AG08396 (cell line): ENCODE measurements around the gene TSC1.

Source experiments
- DNase-seq: peaks from one replicate; pipeline ENCODE4 v3.0.0; 2012; ENCODE audit warnings: low spot score, mixed read lengths

TSC1 gene

DNA sequence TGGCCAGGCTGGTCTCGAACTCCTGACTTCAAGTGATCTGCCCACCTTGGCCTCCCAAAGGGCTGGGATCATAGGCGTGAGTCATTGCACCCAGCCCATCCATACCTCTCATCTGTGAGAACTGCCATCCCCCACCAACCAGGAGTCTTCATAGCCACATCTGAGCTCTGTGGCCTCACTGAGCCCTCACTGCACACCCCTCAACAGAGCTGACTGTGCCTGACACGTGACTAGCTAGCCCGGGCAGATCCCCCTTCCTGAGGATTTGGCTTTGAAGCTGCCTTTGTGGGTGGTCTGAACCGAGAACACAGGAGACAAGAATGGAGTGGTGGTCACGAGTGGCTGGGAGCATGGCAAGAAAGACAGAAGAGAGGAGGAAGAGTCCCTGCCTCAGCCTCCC is 81.9 kb downstream of the TSC1 start:
- DNase-seq = no peak

DNA sequence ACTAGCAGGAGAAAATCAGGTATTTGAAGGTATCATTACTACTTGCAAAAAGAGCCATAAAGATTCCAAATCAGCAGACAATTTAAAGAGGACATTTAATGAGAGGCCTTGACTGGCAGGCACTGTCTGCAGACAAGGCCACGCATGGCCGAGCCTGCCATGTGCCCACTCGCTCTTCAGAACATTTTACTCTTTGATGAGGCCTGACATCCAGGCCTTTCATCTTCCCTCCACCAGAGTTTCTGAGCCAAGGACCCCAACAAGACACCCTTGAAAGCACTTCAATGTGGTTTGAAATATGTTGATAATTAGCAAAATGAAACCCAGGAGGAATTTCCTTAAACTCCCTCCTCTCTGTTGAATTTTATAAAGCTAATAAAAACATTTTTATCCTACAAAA is 82.8 kb downstream of the TSC1 start:
- DNase-seq = no peak

GRCh38 chr9:132858751-132859150 is 85.7 kb downstream of the TSC1 start:
- no peak for DNase-seq

GRCh38 chr9:132857616-132858342 is 86.6 kb downstream of the TSC1 start:
- peak; percentile 32 for DNase-seq

GRCh38 chr9:132857031-132857430 is 87.4 kb downstream of the TSC1 start:
- peak; percentile 64 for DNase-seq

DNA sequence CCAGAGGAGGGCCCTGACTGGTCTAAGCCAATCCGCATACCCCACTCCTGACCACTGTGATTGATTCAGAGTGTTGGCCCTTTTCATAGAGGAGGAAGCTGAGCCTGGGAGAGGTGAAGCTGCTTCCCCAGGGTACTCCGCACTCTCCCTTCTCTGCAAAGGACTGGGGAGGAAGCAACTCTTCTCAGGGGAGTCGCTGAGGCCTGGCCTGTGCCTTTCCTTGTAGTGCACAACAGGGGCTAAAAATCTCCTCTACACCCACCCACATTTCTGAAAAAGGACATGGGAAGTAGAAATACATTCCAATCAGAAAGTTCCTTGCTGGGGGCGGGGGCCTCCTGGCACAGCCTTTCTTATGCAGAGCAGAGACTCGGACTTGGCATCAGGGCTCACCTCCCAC is 88.5 kb downstream of the TSC1 start:
- no peak for DNase-seq

DNA sequence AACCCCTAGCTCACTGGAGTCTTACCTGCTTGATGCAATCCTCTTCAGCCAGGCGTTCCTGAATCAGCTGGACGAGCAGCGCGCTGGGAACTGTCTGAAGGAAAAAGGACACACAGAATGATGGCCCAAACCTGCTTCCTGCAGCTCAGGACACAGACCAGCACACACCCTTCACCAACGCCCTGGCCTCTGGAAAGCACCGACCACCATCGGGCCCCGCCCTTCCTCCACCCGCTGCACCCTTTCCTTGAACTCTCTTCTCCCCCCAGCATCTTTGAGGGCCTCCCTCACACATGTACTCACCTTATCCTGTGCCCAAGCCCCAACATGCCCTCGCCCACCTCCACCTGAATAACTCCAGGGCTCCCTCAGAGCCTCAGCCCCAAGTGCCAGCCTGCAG is 89.6 kb downstream of the TSC1 start:
- DNase-seq = no peak

GRCh38 chr9:132853482-132853881 is 90.9 kb downstream of the TSC1 start:
- no peak for DNase-seq

DNA sequence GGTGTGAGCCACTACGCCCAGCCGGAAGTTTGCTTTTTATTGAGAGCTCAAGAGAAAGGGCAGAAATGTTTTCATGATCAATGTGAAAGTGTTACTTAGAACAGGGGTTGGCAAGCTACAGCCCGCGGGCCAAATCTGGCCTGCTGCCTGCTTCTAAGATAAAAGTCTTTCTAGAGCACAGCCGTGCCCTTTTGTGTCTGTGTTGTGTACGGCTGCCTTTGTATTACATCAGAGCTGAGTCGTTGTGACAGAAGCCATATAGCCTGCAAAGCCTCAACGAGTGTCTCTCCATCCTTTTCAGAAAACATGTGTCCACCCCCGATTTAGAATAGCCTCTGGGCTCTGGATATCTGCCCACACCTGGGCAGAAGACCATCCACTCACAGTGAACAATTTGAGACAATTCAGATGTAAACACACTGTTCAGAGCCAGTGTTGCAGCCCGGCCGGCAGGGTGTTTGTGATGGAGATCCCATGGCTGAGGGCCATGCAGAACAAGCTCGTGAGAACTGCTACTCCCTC is 95.2 kb downstream of the TSC1 start:
- DNase-seq = no peak

GRCh38 chr9:132846918-132847515 is 97.4 kb downstream of the TSC1 start:
- no peak for DNase-seq

DNA sequence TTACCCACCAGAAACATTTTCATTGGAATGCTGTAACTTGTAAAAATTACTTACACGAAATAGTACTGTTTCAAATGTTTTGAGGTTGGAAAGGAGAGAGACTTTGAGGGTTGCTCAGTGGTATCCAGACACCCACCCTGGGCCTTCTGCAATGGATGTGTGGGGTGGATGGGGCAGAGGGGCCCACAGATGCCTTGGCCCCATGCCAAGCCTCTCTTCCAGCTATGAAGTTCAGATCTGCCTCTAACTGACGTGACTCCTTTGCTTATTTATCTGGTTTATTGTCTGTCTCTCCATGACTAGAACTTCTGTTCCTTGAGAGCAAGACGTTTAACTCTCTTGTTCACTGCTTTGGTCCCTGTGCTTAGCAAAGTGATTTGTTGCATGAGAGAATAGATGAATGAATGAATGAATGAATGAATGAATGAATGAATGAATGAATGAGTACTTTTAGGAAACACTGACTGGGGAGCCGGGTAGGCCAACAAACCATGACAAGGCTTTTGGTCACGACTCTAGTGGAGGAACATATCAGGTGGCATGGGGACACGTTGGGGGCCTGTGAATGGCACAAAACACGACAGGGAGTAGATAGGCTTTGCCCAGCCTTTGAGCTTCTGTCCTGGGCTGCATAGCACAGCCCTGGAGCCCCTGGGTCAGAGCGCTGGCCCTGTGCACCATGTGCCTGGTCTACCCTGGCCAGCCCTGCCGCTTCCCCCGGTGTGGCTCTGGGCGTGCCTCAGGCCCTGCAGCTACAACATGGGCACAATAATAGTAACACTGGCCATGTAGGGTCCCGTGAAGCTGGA is 98.1 kb downstream of the TSC1 start:
- no peak for DNase-seq

DNA sequence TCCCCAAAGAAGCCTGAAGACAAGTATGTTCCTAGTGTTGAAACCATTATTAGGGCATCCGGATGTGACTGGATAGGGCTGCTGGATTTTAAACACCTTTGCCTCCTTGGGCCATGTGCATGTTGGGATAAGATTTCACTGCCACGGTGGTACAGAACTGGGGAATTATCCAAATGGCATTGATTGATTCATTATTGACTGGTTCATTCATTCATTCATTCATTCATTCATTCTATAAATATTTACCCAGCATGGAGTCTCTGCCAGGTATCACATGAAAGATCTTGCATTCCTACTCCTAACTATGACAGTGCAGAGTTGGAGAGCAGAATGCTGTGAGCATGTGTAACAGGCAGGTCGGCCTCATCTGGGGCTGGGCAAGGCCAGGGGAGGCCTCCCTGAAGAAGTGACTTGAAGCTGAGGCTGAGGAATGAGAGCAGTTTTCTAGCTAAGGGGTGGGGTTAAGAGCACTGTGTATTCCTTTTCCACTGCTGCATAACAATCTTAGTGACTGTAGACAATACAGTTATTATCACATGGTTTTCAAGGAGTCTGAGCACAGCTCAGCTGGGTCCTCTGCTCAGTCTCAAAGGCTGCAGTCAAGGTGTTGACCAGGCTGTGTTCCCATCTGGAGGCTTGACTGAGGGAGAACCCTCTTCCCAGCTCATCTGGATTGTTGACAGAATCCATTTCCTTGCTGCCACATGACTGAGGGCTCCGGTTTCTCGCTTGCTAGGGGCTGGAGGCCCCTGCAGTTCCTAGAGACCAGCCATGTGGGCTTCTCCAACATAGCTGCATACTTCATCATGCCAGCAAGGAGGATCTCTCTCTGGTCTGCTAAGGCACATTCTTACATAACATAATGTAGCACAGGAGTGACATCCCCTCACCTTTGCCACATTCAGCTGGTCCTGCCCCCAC is 102.0 kb downstream of the TSC1 start:
- DNase-seq = no peak
